ENCODE measurements around the gene RLN3. TPM values are rescaled to one million over a fixed set of nuclear protein-coding genes. Genes with fewer than 3 reads are reported as not detected.

The RLN3 gene
- polyA plus RNA-seq, 1 donor (not counting 4 experiments of a cell fraction or from before 2014, with no cell fraction given), result not detected

DNA sequence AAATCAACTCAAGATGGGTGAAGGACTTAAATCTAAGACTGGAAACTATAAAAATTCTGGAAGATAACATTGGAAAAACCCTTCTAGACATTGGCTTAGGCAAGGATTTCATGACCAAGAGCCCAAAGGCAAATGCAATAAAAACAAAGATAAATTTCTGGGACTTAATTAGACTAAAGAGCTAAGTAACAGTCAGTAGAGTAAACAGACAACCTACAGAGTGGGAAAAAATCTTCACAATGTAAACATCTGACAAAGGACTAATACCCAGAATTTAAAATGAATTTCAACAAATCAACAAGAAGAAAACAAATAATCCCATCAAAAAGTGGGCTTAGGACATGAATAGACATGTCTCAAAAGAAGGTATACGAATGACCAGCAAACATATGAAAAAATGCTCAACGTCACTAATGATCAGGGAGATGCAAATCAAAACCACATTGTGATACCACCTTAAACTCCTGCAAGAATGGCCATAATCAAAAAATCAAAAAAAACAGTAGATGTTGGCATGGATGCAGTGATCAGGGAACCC is 15.5 kb upstream of the RLN3 start:
- no peak overlapping the region for H2AFZ ChIP-seq (ENCODE audit: control insufficient read depth, low read length)
- DNase-seq (ENCODE audit: low read depth, low spot score) (no peak), FAIRE-seq (no peak)
- no peak overlapping the region for H3K9ac ChIP-seq (ENCODE audit: control insufficient read depth, extremely low read depth, insufficient read depth, low read length)
- no peaks in the 10 kb centered on the region for H3K9me1 ChIP-seq (ENCODE audit: control insufficient read depth, extremely low read depth, insufficient read depth, low read length)
- H4K20me1 ChIP-seq (ENCODE audit: control insufficient read depth, extremely low read depth, insufficient read depth, low read length), result no peaks in the 10 kb centered on the region
- no peaks in the 10 kb centered on the region for H3K27me3 ChIP-seq (ENCODE audit: control insufficient read depth, extremely low read depth, insufficient read depth, low read length)
- H3K4me2 ChIP-seq (ENCODE audit: control insufficient read depth, extremely low read depth, insufficient read depth, low read depth, low read length), result no peak overlapping the region
- dilution Hi-C loops (cut with MboI; ENCODE audit: extremely low pct_ligation_motif_present, low sequenced_read_pairs), result no loop called here
- no peaks in the 10 kb centered on the region for H3K9me3 ChIP-seq (ENCODE audit: control insufficient read depth, low read depth, low read length)
- no peaks in the 10 kb centered on the region for H3K36me3 ChIP-seq (ENCODE audit: control insufficient read depth in 2 of 2, extremely low read depth in 1 of 2, insufficient read depth in 2 of 2, low read length in 2 of 2)
- no peak for TF ChIP-seq EZH2 (IDR thresholded peaks at IDR 0.05; ENCODE audit: low read length)
- TF ChIP-seq, protein P1, sequence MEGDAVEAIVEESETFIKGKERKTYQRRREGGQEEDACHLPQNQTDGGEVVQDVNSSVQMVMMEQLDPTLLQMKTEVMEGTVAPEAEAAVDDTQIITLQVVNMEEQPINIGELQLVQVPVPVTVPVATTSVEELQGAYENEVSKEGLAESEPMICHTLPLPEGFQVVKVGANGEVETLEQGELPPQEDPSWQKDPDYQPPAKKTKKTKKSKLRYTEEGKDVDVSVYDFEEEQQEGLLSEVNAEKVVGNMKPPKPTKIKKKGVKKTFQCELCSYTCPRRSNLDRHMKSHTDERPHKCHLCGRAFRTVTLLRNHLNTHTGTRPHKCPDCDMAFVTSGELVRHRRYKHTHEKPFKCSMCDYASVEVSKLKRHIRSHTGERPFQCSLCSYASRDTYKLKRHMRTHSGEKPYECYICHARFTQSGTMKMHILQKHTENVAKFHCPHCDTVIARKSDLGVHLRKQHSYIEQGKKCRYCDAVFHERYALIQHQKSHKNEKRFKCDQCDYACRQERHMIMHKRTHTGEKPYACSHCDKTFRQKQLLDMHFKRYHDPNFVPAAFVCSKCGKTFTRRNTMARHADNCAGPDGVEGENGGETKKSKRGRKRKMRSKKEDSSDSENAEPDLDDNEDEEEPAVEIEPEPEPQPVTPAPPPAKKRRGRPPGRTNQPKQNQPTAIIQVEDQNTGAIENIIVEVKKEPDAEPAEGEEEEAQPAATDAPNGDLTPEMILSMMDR (optimal IDR thresholded peaks at IDR 0.05 in 1 of 3, IDR thresholded peaks at IDR 0.05 in 1 of 3, conservative IDR thresholded peaks at IDR 0.05 in 1 of 3; ENCODE audit: extremely low read depth in 1 of 3, insufficient read depth in 2 of 3, low read length in 3 of 3), result no peak
- no peak overlapping the region for H3K27ac ChIP-seq (ENCODE audit: control insufficient read depth, insufficient read depth, low read length)
- no peaks in the 10 kb centered on the region for H3K79me2 ChIP-seq (ENCODE audit: control insufficient read depth, insufficient read depth, low read length)
- H3K4me3 ChIP-seq (ENCODE audit: control insufficient read depth in 2 of 3, extremely low read depth in 1 of 3, insufficient read depth in 2 of 3, low read depth in 1 of 3, low read length in 3 of 3), result no peak overlapping the region
- H3K4me1 ChIP-seq (ENCODE audit: control insufficient read depth, extremely low read depth, insufficient read depth, low read length), result peaks cover 2% of the 10 kb centered on the region

DNA sequence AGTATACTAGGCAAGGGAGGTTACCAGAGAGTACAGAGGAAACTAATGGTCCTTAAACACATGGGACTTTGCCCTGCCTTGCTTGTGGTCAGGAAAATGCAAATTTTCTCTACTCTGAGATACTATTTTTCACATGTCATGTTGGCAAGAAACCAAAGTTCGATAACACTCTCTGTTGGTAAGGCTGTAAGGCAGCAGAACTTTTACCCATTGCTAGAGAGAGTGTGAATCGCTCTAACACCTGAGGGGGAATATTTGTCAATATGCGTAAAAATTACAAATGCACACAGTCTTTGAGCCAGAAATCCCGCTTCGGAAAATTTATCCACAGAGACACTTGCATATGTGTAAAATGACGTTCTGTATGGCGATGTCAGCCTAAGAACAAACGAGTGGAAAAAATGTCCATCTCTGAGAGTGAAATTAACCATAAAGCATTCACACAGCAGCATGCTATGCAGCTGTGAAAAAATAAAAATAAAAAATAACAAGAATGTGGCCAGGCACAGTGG is 12.4 kb upstream of the RLN3 start:
- DNase-seq (ENCODE audit: low read depth, low spot score), result no peak
- no peak for FAIRE-seq

More for the DNA sequence above, 12.4 kb upstream of the RLN3 start:
- no peak for TF ChIP-seq EZH2 (IDR thresholded peaks at IDR 0.05; ENCODE audit: low read length)
- TF ChIP-seq, protein P1 (optimal IDR thresholded peaks at IDR 0.05 in 1 of 3, IDR thresholded peaks at IDR 0.05 in 1 of 3, conservative IDR thresholded peaks at IDR 0.05 in 1 of 3; ENCODE audit: extremely low read depth in 1 of 3, insufficient read depth in 2 of 3, low read length in 3 of 3), result no peak
- no peaks in the 10 kb centered on the region for H3K27me3 ChIP-seq (ENCODE audit: control insufficient read depth, extremely low read depth, insufficient read depth, low read length)
- dilution Hi-C loops (cut with MboI; ENCODE audit: extremely low pct_ligation_motif_present, low sequenced_read_pairs), result no loop called here
- H4K20me1 ChIP-seq (ENCODE audit: control insufficient read depth, extremely low read depth, insufficient read depth, low read length), result no peaks in the 10 kb centered on the region
- H3K9me1 ChIP-seq (ENCODE audit: control insufficient read depth, extremely low read depth, insufficient read depth, low read length), result no peaks in the 10 kb centered on the region
- H3K4me3 ChIP-seq (ENCODE audit: control insufficient read depth in 2 of 3, extremely low read depth in 1 of 3, insufficient read depth in 2 of 3, low read depth in 1 of 3, low read length in 3 of 3), result no peak overlapping the region
- no peak overlapping the region for H3K27ac ChIP-seq (ENCODE audit: control insufficient read depth, insufficient read depth, low read length)
- no peak overlapping the region for H2AFZ ChIP-seq (ENCODE audit: control insufficient read depth, low read length)
- H3K36me3 ChIP-seq (ENCODE audit: control insufficient read depth in 2 of 2, extremely low read depth in 1 of 2, insufficient read depth in 2 of 2, low read length in 2 of 2), result no peaks in the 10 kb centered on the region
- H3K4me1 ChIP-seq (ENCODE audit: control insufficient read depth, extremely low read depth, insufficient read depth, low read length), result no peaks in the 10 kb centered on the region
- no peaks in the 10 kb centered on the region for H3K79me2 ChIP-seq (ENCODE audit: control insufficient read depth, insufficient read depth, low read length)
- no peak overlapping the region for H3K9ac ChIP-seq (ENCODE audit: control insufficient read depth, extremely low read depth, insufficient read depth, low read length)
- no peak overlapping the region for H3K4me2 ChIP-seq (ENCODE audit: control insufficient read depth, extremely low read depth, insufficient read depth, low read depth, low read length)
- H3K9me3 ChIP-seq (ENCODE audit: control insufficient read depth, low read depth, low read length), result no peaks in the 10 kb centered on the region

Data from keratinocyte (primary cell).